HG02884 (cell line): Measurements from ENCODE around the gene JAK3.
A peak's percentile ranks its signal among the peaks of the same experiment; 100 is the strongest.
"Not testable (repeated sequence)": the region's sequence is repeated elsewhere in the genome, so short reads cannot be mapped to it uniquely, and the experiment has no call there.

Source experiments
- ATAC-seq: cut with Tn5 transposase; IDR thresholded peaks from one replicate; pipeline ENCODE4 v1.9.1; 2021; ENCODE audit warnings: mild to moderate bottlenecking, moderate library complexity; ENCODE audit not compliant: unreplicated experiment

Gene JAK3

DNA sequence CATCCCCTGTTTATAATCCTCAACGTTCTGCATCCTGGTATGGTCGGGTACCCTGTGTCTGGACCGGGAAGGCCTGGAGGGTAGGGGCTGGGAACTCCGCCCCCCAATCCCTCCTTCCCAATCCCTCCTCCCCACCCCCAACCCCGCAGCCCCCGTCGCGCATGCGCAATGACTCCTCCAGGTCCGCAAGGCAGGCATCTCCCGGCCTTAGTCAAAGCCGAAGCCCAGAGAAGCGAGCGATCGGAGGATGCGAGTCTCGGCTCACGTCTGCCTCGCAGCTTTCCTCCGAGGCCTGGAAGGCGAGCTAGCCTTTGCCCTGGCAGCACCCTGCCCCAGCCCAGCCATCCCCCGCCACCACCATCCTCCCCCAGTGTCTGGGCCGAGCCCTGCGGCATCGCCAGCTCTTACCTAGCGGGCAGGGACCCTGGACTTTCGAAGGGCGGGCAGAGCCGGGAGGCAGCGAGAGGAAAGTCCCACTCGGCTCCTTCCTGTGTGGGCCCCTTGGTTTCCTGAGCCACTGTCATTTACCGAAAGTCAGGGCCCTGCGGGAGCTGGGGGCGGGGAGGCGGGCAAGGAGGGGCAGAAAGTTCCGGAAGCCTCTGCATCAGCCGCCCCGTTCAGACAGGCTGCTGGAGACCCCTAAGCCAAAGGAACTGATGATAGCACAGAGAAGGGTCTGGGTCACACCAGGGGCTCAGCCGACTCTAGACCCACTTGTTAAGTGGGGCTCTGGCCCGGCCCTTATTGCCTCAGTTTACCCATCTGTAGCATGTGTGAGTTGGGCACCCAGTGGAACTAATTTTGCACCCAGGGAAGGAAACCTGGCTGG, at the start of gene JAK3:
Gene JAK3, minus strand, starts transcription at position 445 of the 829 bp plus-strand sequence. CDS start 3,565 bp downstream, outside the sequence.
- ATAC-seq: peak; percentile 40

DNA sequence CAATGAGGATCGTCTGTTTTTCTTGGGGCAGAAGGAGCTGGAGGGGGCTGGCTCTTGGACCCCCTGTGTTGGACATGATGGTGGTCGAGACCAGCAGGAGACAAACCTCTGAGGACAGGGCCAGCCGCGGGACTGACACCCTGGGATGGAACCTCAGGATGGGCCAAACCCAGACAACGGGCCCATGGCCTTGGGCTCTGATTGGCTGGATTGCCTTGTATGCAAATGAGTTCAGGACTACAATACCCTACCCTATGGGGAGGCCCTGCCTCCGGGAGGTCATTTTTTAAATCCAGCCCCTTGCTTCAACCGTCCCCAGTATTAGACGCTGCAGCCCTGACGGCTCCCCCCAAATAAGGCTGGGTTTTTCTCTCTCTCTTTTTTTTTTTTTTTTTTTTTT, 46.0 kb upstream of the JAK3 start:
- no peak for ATAC-seq

DNA sequence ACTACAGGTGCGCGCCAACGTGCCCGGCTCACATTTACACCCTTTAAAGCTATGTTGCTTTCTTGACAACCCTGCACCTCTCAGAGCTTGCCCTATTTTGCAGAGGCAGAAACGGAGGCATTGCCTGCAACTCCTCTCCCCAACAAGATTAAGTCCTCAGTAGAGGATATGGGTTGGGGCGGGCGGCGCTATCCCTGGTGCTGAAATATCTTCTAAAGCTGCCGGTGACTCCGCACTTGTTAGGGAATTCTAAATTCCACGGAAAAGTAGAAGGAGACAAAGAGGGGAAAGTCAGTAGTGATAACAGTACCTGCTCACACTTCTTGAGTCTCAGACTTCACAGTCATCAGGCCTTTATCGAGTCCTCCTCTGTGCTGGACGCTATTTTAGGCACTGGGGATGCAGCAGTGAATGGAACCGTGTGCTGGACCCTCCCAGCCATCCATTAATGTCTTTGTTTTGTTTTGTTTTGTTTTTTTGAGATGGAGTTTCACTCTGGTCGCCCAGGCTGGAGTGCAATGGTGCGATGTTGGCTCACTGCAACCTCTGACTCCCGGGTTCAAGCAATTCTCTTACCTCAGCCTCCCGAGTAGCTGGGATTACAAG, 41.9 kb upstream of the JAK3 start:
- no peak for ATAC-seq

DNA sequence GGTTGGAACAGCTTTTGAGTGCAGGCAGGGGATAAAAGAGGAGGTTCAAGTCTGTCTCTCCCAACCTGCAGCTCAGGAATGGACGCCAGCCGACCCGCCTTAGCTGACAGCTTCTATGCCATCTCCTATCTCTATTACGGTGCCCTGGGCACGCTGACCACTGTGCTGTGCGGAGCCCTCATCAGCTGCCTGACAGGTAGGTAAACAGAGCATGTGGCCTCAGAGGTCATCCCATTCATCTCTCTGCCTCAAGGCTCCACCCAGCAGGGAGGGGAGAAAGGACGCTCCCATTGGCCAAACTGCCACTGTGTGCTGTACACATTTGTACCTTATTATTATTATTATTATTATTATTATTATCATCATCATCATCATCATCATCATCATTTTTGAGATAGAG, 40.5 kb upstream of the JAK3 start:
- ATAC-seq: no peak

GRCh38 chr19:17887221-17887620, 39.4 kb upstream of the JAK3 start:
- ATAC-seq: not testable (repeated sequence)

DNA sequence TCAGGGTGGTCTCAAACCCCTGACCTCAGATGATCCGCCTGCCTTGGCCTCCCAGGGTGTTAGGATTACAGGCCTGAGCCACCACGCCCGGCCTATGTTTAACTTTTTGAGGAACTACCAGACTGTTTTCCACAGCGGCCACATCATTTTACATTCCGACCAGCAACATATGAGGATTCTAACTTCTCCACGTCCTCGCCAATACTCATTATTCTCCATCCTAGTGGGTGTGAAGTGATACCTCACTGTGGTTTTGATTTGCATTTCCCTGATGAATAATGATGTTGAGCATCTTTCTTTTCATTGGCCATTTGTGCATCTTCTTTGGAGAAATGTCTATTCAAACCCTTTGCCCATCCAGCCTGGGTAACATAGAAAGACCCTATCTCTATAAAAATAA, 38.7 kb upstream of the JAK3 start:
- no peak for ATAC-seq

DNA sequence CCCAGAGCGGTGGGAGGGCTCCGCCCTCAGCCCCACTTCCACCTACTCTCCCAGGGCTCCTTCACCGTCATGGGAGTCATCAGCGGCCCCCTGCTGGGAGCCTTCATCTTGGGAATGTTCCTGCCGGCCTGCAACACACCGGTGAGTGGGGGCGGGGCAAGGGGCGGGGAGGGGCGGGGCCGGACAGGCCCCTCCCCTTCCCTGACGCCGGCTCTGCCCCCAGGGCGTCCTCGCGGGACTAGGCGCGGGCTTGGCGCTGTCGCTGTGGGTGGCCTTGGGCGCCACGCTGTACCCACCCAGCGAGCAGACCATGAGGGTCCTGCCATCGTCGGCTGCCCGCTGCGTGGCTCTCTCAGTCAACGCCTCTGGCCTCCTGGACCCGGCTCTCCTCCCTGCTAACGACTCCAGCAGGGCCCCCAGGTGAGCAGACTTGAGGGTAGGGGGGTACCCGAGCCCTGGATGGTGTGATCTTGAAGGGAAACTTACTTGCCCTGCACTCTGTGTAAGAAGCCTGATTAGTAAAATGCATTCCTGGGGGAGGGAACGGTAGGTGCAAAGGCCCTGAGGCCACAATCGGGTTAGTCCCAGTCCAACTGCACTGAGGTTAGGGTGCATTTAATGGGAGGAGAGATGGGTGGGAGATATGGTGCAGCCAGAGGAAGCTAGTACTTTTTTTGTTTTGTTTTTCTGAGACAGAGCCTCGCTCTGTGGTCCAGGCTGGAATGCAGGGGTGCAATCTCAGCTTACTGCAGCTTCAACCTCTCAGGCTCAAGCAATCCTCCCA, 36.0 kb upstream of the JAK3 start:
- no peak for ATAC-seq

DNA sequence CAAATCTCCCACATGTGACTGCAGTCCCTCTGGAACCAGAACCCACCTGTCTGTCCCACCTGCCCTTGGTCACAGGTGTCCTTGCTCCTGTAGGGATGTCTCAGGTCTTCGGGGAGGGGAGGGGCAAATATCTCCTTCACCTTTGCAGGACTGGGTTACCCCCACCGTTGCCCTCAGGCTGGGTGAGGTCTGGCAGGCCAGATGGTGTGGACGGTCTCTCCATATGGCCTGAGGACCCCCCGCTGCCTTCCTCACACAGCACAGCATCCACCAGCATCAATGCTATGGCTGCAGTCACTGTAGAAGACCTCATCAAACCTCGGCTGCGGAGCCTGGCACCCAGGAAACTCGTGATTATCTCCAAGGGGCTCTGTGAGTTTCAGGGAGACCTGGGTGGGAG, 33.9 kb upstream of the JAK3 start:
- no peak for ATAC-seq

- no peak for ATAC-seq
Measured at GRCh38 chr19:17879466-17879865, 31.7 kb upstream of the JAK3 start.

- ATAC-seq: no peak
Measured at GRCh38 chr19:17877696-17878095, 29.9 kb upstream of the JAK3 start.

DNA sequence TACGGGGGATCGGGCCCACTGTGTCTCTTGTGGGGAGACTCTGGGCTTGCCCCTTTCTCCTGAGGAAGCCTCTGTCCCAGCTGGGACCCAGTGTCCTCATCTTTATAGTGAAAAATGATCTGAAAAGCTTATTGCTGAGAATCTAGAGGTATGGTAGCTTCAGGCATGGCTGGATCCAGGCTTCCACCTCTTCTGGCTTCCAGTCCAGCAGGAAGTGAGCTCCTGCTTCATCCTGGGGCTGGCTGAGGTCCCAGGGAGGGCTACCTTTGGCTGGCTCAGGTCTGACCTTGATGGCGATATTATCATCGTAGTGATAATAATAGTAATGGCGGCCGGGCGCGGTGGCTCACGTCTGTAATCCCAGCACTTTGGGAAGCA, 27.0 kb upstream of the JAK3 start:
- ATAC-seq: no peak

DNA sequence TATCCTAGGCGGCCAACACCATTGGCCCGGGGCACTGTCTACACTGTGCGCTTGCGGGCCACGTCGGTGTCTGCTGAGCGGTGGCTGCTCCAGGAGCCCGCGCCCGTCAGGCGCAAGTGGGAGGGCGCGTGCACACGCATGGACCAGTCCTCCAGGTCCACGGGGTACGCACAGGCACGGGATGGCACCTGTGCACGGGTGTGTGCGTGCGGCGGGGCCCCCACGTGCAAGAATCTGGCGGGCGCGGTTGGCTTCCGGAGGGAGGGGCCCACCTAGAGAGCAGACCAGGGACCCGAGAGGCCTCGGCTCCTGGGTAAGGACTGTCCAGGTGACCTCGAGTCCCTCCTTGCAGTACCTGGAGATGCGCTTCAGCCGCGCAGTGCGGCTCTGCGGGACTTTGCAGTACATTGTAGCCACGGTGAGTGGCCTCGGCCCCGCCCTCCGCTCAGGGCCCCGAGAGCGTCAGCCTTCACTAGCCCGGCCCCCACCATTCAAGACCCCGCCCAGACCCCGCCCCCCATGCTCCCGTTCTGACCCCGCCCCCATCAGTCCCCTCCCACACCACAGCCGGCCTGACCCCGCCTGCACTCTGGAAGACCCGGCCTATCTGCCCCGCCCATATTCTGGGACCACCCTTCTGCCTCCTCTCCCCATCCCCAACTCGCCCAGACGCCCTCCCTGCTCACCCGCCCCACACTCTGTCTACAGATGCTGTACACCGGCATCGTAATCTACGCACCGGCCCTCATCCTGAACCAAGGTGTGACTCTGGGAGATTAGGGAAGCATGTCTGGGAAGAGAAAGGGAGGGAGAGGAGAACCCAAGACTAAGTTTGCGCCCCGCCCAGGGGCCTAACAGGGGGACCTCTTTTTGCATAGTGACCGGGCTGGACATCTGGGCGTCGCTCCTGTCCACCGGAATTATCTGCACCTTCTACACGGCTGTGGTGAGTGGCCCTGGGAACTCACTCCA, 26.3 kb upstream of the JAK3 start:
- no peak for ATAC-seq

GRCh38 chr19:17872251-17873001, 24.6 kb upstream of the JAK3 start:
- ATAC-seq: no peak

DNA sequence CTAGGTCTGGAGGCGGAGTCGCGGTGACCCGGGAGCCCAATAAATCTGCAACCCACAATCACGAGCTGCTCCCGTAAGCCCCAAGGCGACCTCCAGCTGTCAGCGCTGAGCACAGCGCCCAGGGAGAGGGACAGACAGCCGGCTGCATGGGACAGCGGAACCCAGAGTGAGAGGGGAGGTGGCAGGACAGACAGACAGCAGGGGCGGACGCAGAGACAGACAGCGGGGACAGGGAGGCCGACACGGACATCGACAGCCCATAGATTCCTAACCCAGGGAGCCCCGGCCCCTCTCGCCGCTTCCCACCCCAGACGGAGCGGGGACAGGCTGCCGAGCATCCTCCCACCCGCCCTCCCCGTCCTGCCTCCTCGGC, 24.1 kb upstream of the JAK3 start, which contains the start of gene SLC5A5:
Gene SLC5A5, plus strand, starts transcription at position 68 of the 373 bp plus-strand sequence. CDS start 375 bp downstream, outside the sequence.
- no peak for ATAC-seq

DNA sequence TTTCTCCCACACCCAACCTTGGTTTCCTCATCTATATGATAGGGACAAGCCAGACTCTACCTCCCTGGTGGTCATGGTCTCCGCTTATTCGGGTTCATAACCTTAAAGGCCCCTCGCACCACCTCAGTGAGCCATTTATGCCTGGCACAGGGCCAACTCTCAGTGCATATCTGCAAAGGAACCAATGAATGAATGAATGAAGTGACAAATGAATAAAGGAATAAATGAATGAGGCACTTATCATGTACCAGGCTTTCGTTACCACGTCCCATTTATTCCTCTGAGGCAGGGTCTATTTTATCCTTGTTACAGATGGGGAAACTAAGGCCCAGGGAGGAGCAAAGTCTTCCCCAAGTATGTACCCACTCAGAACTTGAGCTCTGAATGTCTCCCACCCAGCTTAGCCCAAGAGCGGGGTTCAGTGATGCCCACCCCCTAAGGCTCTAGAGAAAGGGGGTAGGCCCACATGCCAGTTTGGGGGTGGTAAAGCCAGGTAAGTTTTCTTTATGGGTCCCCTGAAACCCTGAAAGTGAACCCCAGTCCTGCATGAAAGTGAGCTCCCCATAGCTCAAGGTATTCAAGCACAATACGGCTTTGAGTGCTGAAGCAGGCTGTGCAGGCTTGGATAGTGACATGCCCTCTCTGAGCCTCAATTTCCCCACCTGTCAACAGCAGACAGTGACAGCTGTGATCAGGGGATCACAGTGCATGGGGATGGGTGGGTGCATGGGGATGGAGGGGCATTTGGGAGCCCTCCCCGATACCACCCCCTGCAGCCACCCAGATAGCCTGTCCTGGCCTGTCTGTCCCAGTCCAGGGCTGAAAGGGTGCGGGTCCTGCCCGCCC, 23.5 kb upstream of the JAK3 start:
- no peak for ATAC-seq

GRCh38 chr19:17869114-17869608, 21.4 kb upstream of the JAK3 start:
- no peak for ATAC-seq

DNA sequence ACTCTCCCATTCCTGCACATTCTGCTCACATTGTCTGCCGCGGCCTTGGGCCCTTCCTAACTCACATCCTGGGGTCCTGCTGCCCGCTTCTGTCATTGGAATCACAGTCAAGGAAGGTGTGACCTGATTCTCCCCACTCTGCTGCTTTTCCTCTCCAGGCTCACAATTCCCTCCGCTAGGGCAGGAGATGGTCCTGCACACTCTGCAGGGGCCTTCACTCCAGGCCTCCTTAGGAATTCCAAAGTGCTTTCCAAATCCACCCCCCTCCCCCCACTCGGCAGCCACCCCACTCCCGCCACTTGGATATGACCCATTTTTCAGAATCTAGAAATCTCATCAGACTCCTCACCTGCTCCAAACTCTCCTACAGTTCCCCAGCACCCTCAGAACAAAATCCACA, 20.9 kb upstream of the JAK3 start:
- ATAC-seq: no peak

DNA sequence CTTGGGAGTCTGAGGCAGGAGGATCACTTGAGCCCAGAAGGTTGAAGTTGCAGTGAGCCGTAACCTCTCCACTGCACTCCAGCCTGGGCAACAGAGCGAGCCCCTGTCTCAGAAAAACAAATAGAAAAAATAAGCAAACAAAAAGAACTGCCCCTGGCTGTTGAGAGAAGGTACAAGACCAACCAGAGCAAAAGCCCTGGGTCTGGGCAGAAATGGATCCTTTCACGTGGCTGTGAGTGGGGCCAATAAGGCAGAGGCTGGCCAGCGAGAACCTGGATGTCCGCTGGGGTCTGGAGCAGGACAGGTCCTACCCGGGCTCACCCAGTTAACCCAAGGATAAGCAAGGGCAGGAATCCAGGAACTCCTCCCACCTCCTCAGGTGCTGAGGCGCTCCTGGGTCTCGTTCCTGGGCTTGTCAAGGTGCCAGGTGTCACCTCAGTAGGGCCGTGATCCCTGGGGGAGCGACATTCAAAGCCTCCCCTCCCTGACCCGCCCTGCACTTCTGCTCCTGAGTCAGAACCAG, 19.2 kb upstream of the JAK3 start:
- no peak for ATAC-seq
